H1 (cell line): ENCODE results near the gene FCHO1. TPM values are rescaled to one million over a fixed set of nuclear protein-coding genes. Genes with fewer than 3 reads are reported as not detected.

Experiments
- CTCF ChIA-PET: fragments of 300-600 bp; sonication (Branson Sonifier 250); formaldehyde crosslinking; loops from one replicate; lab custom pipeline; 2021; ENCODE audit not compliant: partially characterized antibody; lab: Charles Lee
- POLR2A ChIA-PET: fragments of 300-600 bp; sonication (Branson Sonifier 250); formaldehyde crosslinking; loops from one replicate; lab custom pipeline; 2021; ENCODE audit warnings: inconsistent platforms; ENCODE audit not compliant: partially characterized antibody; lab: Charles Lee
- DNase-seq, 2 experiments: peaks; one replicate each; pipeline versions ENCODE4 v3.0.0 to v3.0.0-alpha.2; 2010 to 2022; ENCODE audit warnings: low spot score in 2 of 2, low read depth in 1 of 2, mixed read lengths in 1 of 2
- FAIRE-seq: peaks from 2 replicates; lab custom pipeline; 2011; peaks lifted over from hg19 to GRCh38; lab: Jason Lieb, UNC
- H2AFZ ChIP-seq: 2 replicates; pipeline ENCODE4 v1.8.1; 2012; ENCODE audit warnings: low read length, inconsistent platforms
- H2AK5ac ChIP-seq: 2 replicates; pipeline ENCODE4 v1.6.1; 2013; ENCODE audit warnings: low read depth, low read length
- H2BK120ac ChIP-seq: replicated peaks from 2 replicates; pipeline ENCODE3; 2013; ENCODE audit warnings: low read depth, low read length, inconsistent platforms
- H2BK12ac ChIP-seq: 2 replicates; pipeline ENCODE4 v1.6.1; 2013; ENCODE audit warnings: low read depth, low read length
- H2BK15ac ChIP-seq: 2 replicates; pipeline ENCODE4 v1.6.1; 2013; ENCODE audit warnings: low read length
- H2BK20ac ChIP-seq: 2 replicates; pipeline ENCODE4 v1.6.1; 2013; ENCODE audit warnings: low read length
- H2BK5ac ChIP-seq: 2 replicates; pipeline ENCODE4 v1.6.1; 2013; ENCODE audit warnings: low read depth, low read length
- H3K14ac ChIP-seq: 2 replicates; pipeline ENCODE4 v1.6.1; 2013; ENCODE audit warnings: inconsistent platforms; ENCODE audit not compliant: insufficient read length
- H3K18ac ChIP-seq: 2 replicates; pipeline ENCODE4 v1.6.1; 2013; ENCODE audit warnings: low read length; ENCODE audit errors: extremely low read depth
- H3K23ac ChIP-seq: 2 replicates; pipeline ENCODE4 v1.6.1; 2013; ENCODE audit warnings: inconsistent platforms; ENCODE audit not compliant: insufficient read length
- H3K23me2 ChIP-seq: 2 replicates; pipeline ENCODE4 v1.6.1; 2013; ENCODE audit warnings: low read depth, low read length
- H3K27ac ChIP-seq: 2 replicates; pipeline ENCODE4 v1.6.1; 2011; ENCODE audit warnings: low read depth, low read length, inconsistent platforms
- H3K27me3 ChIP-seq, 4 experiments: replicated peaks in 1 of 4; 1 replicate in 1 of 4; 2 replicates in 3 of 4; pipeline versions ENCODE4 v1.6.1 to v1.8.1; 2011 to 2013; ENCODE audit warnings: low read length in 3 of 4, mild to moderate bottlenecking in 3 of 4, inconsistent platforms in 2 of 4, mixed read lengths in 2 of 4, moderate library complexity in 1 of 4; ENCODE audit not compliant: control insufficient read depth in 3 of 4, insufficient read depth in 3 of 4; ENCODE audit errors: extremely low read depth in 1 of 4
- H3K36me3 ChIP-seq, 4 experiments: 2 replicates each; pipeline versions ENCODE4 v1.6.1 to v1.8.1; 2011 to 2013; ENCODE audit warnings: mild to moderate bottlenecking in 4 of 4, low read length in 3 of 4, moderate library complexity in 2 of 4, control low read depth in 1 of 4, inconsistent platforms in 1 of 4; ENCODE audit not compliant: insufficient read depth in 4 of 4, control insufficient read depth in 2 of 4
- H3K4ac ChIP-seq: replicated peaks from 2 replicates; pipeline ENCODE3; 2013; ENCODE audit warnings: low read length, low read depth, mixed read lengths, inconsistent platforms; ENCODE audit not compliant: insufficient read length
- H3K4me1 ChIP-seq, 4 experiments: replicated peaks in 1 of 4; 1 replicate in 1 of 4; 2 replicates in 3 of 4; pipeline versions ENCODE4 v1.6.1 to v1.8.1; 2011 to 2013; ENCODE audit warnings: low read length in 3 of 4, inconsistent platforms in 2 of 4, mixed read lengths in 1 of 4; ENCODE audit not compliant: insufficient read depth in 4 of 4, control insufficient read depth in 3 of 4
- H3K4me2 ChIP-seq, 2 experiments: 2 replicates each; pipeline versions ENCODE4 v1.6.1 to v1.8.1; 2011 to 2013; ENCODE audit warnings: low read depth in 2 of 2, low read length in 2 of 2, control low read depth in 1 of 2, inconsistent platforms in 1 of 2, mild to moderate bottlenecking in 1 of 2; ENCODE audit not compliant: insufficient read depth in 1 of 2
- H3K4me3 ChIP-seq, 4 experiments: fragments of 200-600, 300-600 bp in 1 of 4; sonication (generic), shearing (Covaris generic), sonication (Bioruptor Twin) in 1 of 4; 2 replicates each; pipeline versions ENCODE4 v1.5.1 to v1.8.1; 2011 to 2016; ENCODE audit warnings: low read length in 4 of 4, low read depth in 3 of 4, control low read depth in 2 of 4, inconsistent platforms in 2 of 4, mild to moderate bottlenecking in 2 of 4, mixed read lengths in 1 of 4, moderate library complexity in 1 of 4; ENCODE audit not compliant: insufficient read depth in 2 of 4; ENCODE audit errors: extremely low read depth in 1 of 4
- H3K56ac ChIP-seq: replicated peaks from 2 replicates; pipeline ENCODE3; 2013; ENCODE audit warnings: low read depth, mild to moderate bottlenecking, mixed read lengths, low read length, inconsistent platforms; ENCODE audit not compliant: insufficient read length
- H3K79me1 ChIP-seq: 2 replicates; pipeline ENCODE4 v1.6.1; 2013; ENCODE audit warnings: low read depth, low read length, control low read depth
- H3K79me2 ChIP-seq, 2 experiments: 2 replicates each; pipeline versions ENCODE4 v1.6.1 to v1.8.1; 2012 to 2013; ENCODE audit warnings: low read length in 2 of 2, mild to moderate bottlenecking in 2 of 2, inconsistent platforms in 1 of 2; ENCODE audit not compliant: insufficient read depth in 2 of 2, control insufficient read depth in 1 of 2
- H3K9ac ChIP-seq, 4 experiments: replicated peaks in 1 of 4; 1 replicate in 1 of 4; 2 replicates in 3 of 4; pipeline versions ENCODE4 v1.6.1 to v1.8.1; 2011 to 2013; ENCODE audit warnings: low read depth in 3 of 4, low read length in 3 of 4, control low read depth in 2 of 4, mild to moderate bottlenecking in 2 of 4, moderate library complexity in 2 of 4, inconsistent platforms in 1 of 4; ENCODE audit errors: extremely low read depth in 1 of 4
- H3K9me3 ChIP-seq, 2 experiments: 2 replicates each; pipeline versions ENCODE4 v1.6.1 to v1.8.1; 2012 to 2013; ENCODE audit warnings: mild to moderate bottlenecking in 2 of 2, moderate library complexity in 2 of 2, control low read depth in 1 of 2, inconsistent platforms in 1 of 2, low read depth in 1 of 2, low read length in 1 of 2, mixed read lengths in 1 of 2; ENCODE audit not compliant: insufficient read depth in 2 of 2
- H4K20me1 ChIP-seq, 2 experiments: replicated peaks in 1 of 2; 2 replicates each; pipeline versions ENCODE3 to v1.8.1; 2011 to 2013; ENCODE audit warnings: inconsistent platforms in 2 of 2, low read length in 2 of 2, mild to moderate bottlenecking in 1 of 2; ENCODE audit not compliant: insufficient read depth in 2 of 2, control insufficient read depth in 1 of 2
- H4K5ac ChIP-seq: 2 replicates; pipeline ENCODE4 v1.6.1; 2013; ENCODE audit warnings: low read length, low read depth, mixed read lengths, inconsistent platforms; ENCODE audit not compliant: insufficient read length
- H4K8ac ChIP-seq: 2 replicates; pipeline ENCODE4 v1.8.0; 2013; ENCODE audit warnings: mild to moderate bottlenecking, moderate library complexity, low read length, inconsistent platforms; ENCODE audit not compliant: insufficient read depth; ENCODE audit errors: extremely low read depth
- H4K91ac ChIP-seq: replicated peaks from 2 replicates; pipeline ENCODE3; 2013; ENCODE audit warnings: low read length, mixed read lengths, inconsistent platforms; ENCODE audit not compliant: insufficient read length
- BRCA1 ChIP-seq: IDR thresholded peaks from 2 replicates; pipeline ENCODE4 v1.6.1; 2012; ENCODE audit warnings: low read depth, low read length, improper control_type of control experiment
- CREB1 ChIP-seq: IDR thresholded peaks from 2 replicates; pipeline ENCODE4 v1.6.1; 2012; ENCODE audit warnings: inconsistent platforms
- GTF2F1 ChIP-seq: IDR thresholded peaks from 2 replicates; pipeline ENCODE4 v1.6.1; 2012; ENCODE audit warnings: low read depth, low read length, improper control_type of control experiment, borderline replicate concordance
- HDAC2 ChIP-seq, 2 experiments: fragments of 300-600 bp in 1 of 2; sonication (generic) in 1 of 2; IDR thresholded peaks; 2 replicates each; pipeline ENCODE4 v1.6.1; 2011 to 2012; ENCODE audit warnings: low read depth in 2 of 2, low read length in 2 of 2, mild to moderate bottlenecking in 2 of 2, moderate library complexity in 2 of 2, borderline replicate concordance in 1 of 2, inconsistent platforms in 1 of 2
- KDM1A ChIP-seq: fragments of 200-600, 300-600 bp; sonication (generic); IDR thresholded peaks from 2 replicates; pipeline ENCODE4 v1.7.1; 2016; ENCODE audit warnings: mild to moderate bottlenecking, low read length, borderline replicate concordance
- POLR2AphosphoS5 ChIP-seq: IDR thresholded peaks from 2 replicates; pipeline ENCODE4 v1.6.1; 2011; ENCODE audit warnings: low read depth, low read length
- POU5F1 ChIP-seq: IDR thresholded peaks from 2 replicates; pipeline ENCODE4 v1.6.1; 2011; ENCODE audit warnings: low read depth, mild to moderate bottlenecking, low read length, moderate library complexity
- RXRA ChIP-seq: IDR thresholded peaks from 2 replicates; pipeline ENCODE4 v1.6.1; 2011; ENCODE audit warnings: low read depth, mild to moderate bottlenecking, low read length, moderate library complexity; ENCODE audit not compliant: insufficient read depth
- SAP30 ChIP-seq: fragments of 300-600 bp; sonication (generic); IDR thresholded peaks from 2 replicates; pipeline ENCODE4 v1.7.1; 2012; ENCODE audit warnings: low read length, moderate library complexity, mild to moderate bottlenecking, inconsistent platforms; ENCODE audit not compliant: insufficient read depth, insufficient replicate concordance
- SIN3A ChIP-seq, 2 experiments: IDR thresholded peaks in 1 of 2; conservative IDR thresholded peaks in 1 of 2; 2 replicates each; pipeline ENCODE4 v1.6.1; 2011 to 2012; ENCODE audit warnings: low read length in 2 of 2, improper control_type of control experiment in 1 of 2, low read depth in 1 of 2, mild to moderate bottlenecking in 1 of 2
- SIX5 ChIP-seq: IDR thresholded peaks from 2 replicates; pipeline ENCODE4 v1.6.1; 2011; ENCODE audit warnings: mild to moderate bottlenecking, low read depth, low read length
- SP1 ChIP-seq: IDR thresholded peaks from 2 replicates; pipeline ENCODE4 v1.6.1; 2011; ENCODE audit warnings: low read depth, low read length
- SP4 ChIP-seq: IDR thresholded peaks from 2 replicates; pipeline ENCODE4 v1.6.1; 2012; ENCODE audit warnings: low read length, inconsistent platforms
- SUZ12 ChIP-seq: fragments of 200-600 bp; sonication (generic); IDR thresholded peaks from 2 replicates; pipeline ENCODE4 v1.6.1; 2012; ENCODE audit warnings: mild to moderate bottlenecking, inconsistent platforms, low read length, moderate library complexity, mixed read lengths
- TCF12 ChIP-seq: IDR thresholded peaks from 2 replicates; pipeline ENCODE4 v1.6.1; 2011; ENCODE audit warnings: low read depth, mild to moderate bottlenecking, low read length
- WGBS, 2 experiments: shearing (Covaris generic) in 1 of 2; methylation state at CpG; one replicate each; pipeline versions ENCODE4 v1.1.6 to v1.1.7; 2013 to 2015; ENCODE audit warnings: low lambda C conversion rate in 2 of 2, mixed read lengths in 2 of 2, inconsistent platforms in 1 of 2, low coverage in 1 of 2, missing lambda C conversion rate in 1 of 2; ENCODE audit not compliant: insufficient replicate concordance in 2 of 2, insufficient coverage in 1 of 2, insufficient read length in 1 of 2; ENCODE audit errors: extremely low coverage in 1 of 2, missing lambda C conversion rate in 1 of 2; 5-methylcytosine and 5-hydroxymethylcytosine counted together
- polyA plus RNA-seq, 7 experiments: library from polyadenylated mRNA; depleted of rRNA in 3 of 7; stranded (reverse) in 5 of 7; unstranded in 2 of 7; fragments of >200 nt in 5 of 7; fragments of 200-250 nt in 2 of 7; gene quantifications; 1 replicate in 5 of 7; 2 replicates in 1 of 7; 4 replicates in 1 of 7; pipeline versions ENCODE4 v1.2.1 to v1.2.3, GENCODE V29; 2011 to 2013; ENCODE audit warnings: missing spikeins in 2 of 7, mixed read lengths in 2 of 7
- total RNA-seq: library from RNA; stranded (reverse); fragmentation: NEBNext Ultra II Directional; extraction: Animal tissue kit (Norgen Biotek cat#: 25700); gene quantifications from 2 replicates; pipeline ENCODE4 v1.2.1, GENCODE V29; 2021

Gene FCHO1
- total and polyA plus RNA-seq, 2 of the 8 experiments (the other 6 are each of a cell fraction or from before 2014, with no cell fraction given) = 13.0 to 25.9 TPM

GRCh38 chr19:17811681-17812080 lies 60.4 kb downstream of the FCHO1 start:
- Histone ChIP-seq H3K18ac (no peak overlapping the region), H3K27ac (no peak overlapping the region), H4K8ac (no peak overlapping the region), H4K20me1 (no peaks in the 10 kb centered on the region), H3K36me3 (no peaks in the 10 kb centered on the region), H2BK120ac (no peak overlapping the region), H3K14ac (no peak overlapping the region), H2BK12ac (no peak overlapping the region), H3K79me2 (no peaks in the 10 kb centered on the region), H3K56ac (no peak overlapping the region), H2BK20ac (no peak overlapping the region), H3K9me3 (no peaks in the 10 kb centered on the region), H3K9ac (no peak overlapping the region), H3K4me2 (no peak overlapping the region), H2BK15ac (no peak overlapping the region), H3K4me3 (no peak overlapping the region), H3K23ac (no peak overlapping the region), H4K91ac (no peak overlapping the region), H4K5ac (no peak overlapping the region), H3K79me1 (no peaks in the 10 kb centered on the region), H2AFZ (no peak overlapping the region), H2AK5ac (no peak overlapping the region), H3K4ac (no peak overlapping the region), H3K27me3 (no peaks in the 10 kb centered on the region; a peak in 1 of 7 replicates), H3K4me1 (no peaks in the 10 kb centered on the region), H3K23me2 (peaks cover 2% of the 10 kb centered on the region; the same call in 1 of the 2 replicates), H2BK5ac (no peak overlapping the region)
- CTCF ChIA-PET = interaction anchor here (1.1 kb wide), 3 partner anchors 9 to 18 kb away, joined by 3 read pairs; no protein-coding TSS in a partner anchor
- DNase-seq (no peak), FAIRE-seq (no peak)
- POLR2A ChIA-PET = interaction anchor here (0.8 to 3.1 kb wide), 3 partner anchors 17 to 48 kb away, joined by 4 to 10 read pairs (median 4); partner anchors contain the start of genes B3GNT3 and RPL18A
- WGBS, 2 experiments = 86% methylated on average over 20 of the region's 20 CpGs; no CpG with 5 or more reads in 1 of the 2 experiments
- TF ChIP-seq GTF2F1 = no peak
- TF ChIP-seq RXRA = no peak
- TF ChIP-seq KDM1A = no peak
- no peak for TF ChIP-seq BRCA1
- TF ChIP-seq SUZ12 = no peak
- TF ChIP-seq CREB1 = no peak
- TF ChIP-seq POU5F1 = no peak
- no peak for TF ChIP-seq POLR2AphosphoS5
- no peak for TF ChIP-seq SIN3A (conservative IDR thresholded peaks at IDR 0.05 in 1 of 2, IDR thresholded peaks at IDR 0.05 in 1 of 2; ENCODE audit: low read depth in 1 of 2, low read length in 2 of 2)
- no peak for TF ChIP-seq SAP30
- no peak for TF ChIP-seq HDAC2 (IDR thresholded peaks at IDR 0.05; ENCODE audit: borderline replicate concordance in 1 of 2, low read depth in 2 of 2, low read length in 2 of 2)
- no peak for TF ChIP-seq SP1
- TF ChIP-seq SP4 = no peak
- no peak for TF ChIP-seq SIX5
- no peak for TF ChIP-seq TCF12
